DMS53 treated with DMSO at 0.1 percent for 48 hours (cell line): ENCODE data around the gene DUOX2.
"Not testable (repeated sequence)": the region's sequence is repeated elsewhere in the genome, so short reads cannot be mapped to it uniquely, and the experiment has no call there.

ENCODE experiments used
- DNase-seq: peaks from one replicate; lab custom pipeline; 2025; ENCODE audit not compliant: unreplicated experiment; lab: John Stamatoyannopoulos, UW

Gene DUOX2

DNA sequence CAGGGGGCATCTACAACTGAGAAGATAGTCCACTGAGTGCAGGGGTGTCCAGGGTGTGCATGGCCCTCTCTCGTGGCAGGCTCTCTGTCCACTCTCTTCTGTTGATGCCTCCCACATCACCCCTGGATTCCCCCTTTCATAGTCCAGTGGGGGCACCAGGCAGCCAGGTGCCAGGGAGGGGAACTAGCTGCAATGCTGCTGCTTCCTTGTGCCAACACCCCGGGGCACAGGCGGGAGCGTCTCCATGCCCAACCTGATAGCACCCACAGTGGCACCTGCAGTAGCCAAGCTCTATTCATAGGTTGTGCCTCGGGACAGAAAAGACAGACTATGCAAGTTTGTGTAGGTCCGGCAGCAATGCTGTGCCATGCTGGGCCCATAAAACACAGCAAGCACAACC, 11.7 kb downstream of the DUOX2 start:
- DNase-seq, result no peak

DNA sequence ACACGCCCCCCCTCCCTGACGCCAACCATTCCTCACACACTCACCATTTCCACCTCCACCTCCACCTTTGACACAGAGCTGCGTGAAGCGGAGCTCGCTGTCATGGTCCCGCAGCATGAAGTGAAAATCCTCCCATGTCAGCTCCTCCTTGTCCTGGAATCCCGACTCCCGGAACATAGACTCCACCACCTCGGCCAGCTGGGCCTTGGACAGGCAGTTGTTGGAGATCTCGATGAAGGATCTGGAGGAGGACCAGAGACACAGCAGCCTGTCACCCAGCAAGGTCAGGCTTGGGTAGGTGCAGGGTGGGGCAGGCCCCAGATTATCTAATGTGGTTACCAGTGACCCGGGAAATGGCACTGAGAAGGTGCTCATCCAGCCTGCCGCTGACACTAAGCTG, 12.2 kb downstream of the DUOX2 start:
- no peak for DNase-seq

- no peak for DNase-seq
These were observed 12.9 kb downstream of the DUOX2 start for GRCh38 chr15:45100884-45101625.

DNA sequence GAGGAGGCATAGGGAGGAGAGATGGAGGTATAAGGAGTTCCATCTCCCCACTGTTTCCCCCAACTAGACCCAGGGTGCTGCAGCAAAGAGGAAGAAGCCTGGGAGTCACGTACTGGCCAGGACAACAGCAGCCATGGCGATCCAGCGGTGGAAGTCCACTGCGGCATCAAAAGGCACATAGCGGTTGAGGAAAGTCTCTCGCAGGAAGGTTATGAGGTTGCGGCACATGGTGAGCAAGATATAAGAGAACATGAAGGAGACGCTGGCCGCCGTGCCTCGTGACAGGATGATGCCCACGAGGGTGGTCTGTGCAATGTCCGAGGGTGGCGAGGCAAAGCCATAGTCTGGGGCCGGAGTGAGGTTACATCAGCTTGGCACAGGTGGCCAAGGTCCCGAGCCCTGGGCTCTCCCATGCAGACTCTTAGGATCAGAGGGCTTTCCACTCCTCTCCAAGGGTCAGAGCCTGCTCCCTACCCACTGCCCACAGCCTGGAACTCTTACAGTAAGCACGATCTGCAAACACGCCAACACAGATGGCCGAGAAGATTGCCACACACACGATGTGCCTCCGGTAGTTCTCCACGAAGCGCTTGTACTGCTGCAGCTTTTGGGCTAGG, 14.3 kb downstream of the DUOX2 start:
- no peak for DNase-seq

DNA sequence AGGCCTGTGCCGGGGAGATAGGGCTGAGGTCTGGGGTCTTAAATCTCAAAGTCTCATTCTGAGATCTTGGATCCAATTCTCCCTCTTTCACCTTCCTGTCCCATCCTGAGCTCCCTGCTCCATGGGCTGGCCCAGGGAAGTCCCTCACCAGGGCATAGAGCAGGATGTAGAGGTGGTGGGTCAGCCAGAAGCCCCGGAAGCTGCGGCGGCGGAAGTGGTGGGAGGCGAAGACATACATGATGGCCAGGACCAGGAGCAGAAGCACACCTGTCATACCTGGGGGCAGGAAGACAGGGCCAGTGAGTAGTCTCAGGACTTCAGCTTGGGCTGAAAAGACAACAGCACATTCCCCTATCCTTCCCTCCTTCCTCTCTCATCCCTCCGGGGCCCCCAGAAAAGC, 16.5 kb downstream of the DUOX2 start:
- DNase-seq, result no peak

- DNase-seq, result no peak
These were observed 18.3 kb downstream of the DUOX2 start for GRCh38 chr15:45095661-45096060.

DNA sequence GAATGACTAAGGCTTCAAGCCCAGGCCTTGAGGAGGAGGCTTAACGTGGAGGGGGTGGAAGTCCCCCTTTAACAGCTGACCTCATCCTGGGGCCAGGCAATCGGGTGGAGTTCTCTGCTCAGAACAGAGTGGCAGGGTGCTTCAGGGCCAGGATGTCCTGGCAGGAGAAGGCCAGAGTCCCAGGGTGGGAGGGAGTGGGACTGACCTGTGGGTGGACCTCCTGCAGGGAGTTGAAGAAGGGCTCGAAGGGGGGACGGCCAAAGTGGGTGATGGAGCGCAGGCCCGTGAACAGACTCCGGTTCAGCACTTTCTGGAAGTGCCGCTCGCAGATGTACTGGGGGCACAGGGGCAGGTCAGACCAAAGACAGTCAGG, 19.6 kb downstream of the DUOX2 start:
- no peak for DNase-seq

GRCh38 chr15:45093622-45094357, 20.2 kb downstream of the DUOX2 start:
- no peak for DNase-seq

DNA sequence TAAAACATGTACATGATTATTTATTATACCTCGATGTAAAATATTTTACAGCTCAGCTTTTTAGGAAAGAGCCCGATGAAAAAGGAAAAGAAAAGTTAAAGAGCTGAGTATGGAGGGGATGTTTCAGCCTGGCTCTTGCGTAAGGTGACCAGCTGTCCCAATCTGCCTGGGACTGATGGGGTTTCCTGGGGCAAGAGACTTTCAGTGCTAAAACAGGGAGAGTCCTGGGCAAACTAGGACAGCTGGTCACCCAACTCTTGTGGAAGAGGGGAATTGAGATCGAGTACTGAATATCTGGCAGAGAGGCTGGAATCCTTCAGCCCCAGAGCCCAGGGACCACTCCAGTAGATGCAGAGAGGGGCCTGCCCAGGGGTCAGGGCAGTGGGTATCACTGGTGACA, 21.0 kb downstream of the DUOX2 start:
- DNase-seq, result no peak

- DNase-seq, result no peak
These were observed 22.4 kb downstream of the DUOX2 start for GRCh38 chr15:45091576-45091975.

DNA sequence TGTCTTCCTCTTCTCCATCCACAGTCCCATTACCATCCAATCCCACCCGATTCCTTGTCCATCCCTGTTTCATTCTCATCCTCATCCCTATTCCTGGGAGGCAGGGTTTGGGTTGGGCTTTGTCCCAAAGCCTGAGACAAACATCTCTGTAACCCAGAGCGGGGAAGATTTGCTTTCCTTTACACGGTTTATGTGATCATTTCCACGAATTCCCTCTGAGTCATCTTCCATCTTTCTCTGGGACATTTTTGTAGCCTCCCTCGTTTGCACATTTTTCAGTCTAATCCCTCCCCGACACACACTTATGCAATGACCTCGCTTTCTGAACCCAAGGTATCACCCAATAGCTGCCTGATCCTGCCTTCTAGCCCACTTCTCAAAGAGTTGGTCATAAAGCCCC, 22.8 kb downstream of the DUOX2 start:
- no peak for DNase-seq

DNA sequence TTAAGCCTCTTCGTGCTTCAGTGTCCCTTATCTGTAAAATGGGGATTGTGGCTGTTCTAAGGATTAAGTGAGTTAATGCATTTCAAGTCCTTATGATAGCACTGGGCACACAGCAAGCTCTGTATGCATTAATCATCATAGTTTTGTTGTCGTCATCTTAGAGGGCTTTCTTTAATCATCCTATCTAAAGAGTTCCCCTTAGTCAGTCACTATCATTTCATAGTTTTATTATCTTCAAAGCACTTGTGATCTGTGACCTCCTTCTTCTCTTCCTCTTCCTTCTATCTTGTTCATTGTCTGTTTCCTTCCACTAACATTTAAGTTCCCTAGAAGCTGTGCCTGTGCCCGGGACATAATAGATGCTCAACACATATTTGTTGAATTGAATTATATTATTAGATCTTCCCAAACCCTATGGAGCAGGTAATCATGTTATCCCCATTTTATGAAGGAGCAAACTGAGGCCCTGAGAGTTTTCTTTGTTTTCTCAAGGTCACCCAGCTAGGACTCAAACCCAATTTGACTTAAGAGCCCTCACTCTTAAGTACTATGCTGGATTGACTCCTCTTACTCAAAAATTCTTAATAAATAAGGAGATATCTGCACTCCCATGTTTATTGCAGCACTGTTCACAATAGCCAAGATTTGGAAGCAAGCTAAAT, 24.1 kb downstream of the DUOX2 start:
- no peak for DNase-seq

DNA sequence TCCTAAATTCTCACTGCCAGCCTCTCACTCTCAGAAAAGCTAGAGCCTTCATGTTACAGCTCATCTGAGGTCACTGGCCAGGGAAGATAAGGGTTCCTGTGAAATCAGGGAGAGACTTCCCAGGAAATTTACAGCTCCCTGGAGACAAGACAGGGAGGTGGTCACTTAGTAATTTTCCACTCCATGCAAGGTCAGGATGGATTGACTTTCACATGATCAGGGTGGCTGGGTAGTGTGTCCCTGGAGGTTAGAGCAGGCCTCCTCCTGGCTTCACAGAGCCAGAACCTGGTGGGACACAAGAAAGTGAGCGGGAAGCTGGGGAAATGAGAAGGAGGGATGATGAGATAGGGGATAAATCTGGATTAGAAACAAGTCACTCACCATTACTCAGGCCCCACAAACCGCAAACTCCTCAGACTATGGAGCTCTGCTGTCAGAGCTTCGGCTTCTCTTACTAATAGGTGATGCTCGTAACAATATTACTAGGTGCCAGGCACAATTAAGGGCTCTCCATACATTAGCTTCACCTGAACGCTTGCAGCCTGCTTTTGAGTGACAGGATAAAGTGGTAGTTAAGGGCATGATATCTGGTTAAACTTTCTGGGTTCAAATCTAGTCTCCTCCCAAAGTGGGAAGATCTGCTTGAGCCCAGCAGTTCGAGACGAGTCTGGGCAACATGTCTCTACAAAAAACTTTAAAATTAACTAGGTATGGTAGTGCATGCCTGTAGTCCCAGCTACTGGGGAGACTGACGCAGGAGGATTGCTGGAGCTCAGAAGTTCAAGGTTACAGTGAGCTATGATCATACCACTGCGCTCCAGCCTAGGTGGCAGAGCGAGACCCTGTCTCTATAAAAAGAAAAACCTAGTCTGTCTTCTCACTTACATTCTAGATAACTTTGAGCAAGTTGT, 24.9 kb downstream of the DUOX2 start:
- DNase-seq, result no peak

DNA sequence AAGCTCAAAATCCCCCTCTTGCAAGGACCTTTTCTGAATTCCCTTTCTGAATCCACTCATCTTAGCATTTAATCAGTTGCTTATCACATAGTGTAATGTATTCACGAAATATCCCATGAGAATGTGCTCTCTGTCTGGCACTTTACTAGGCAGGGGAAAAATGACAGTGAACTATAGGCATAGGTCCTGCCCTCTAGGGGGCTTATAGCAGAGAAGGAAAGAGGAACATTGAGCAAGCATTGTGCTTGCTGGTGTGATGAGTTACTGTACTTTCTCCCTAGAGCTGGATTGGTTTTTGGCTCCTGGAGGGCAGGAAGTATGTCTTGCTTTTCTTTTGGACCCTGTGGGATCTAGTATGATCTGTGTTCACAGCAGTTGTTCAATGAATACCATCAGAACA, 26.5 kb downstream of the DUOX2 start:
- DNase-seq, result no peak

GRCh38 chr15:45084163-45084562, 29.8 kb downstream of the DUOX2 start:
- no peak for DNase-seq

GRCh38 chr15:45083223-45083622, 30.7 kb downstream of the DUOX2 start:
- no peak for DNase-seq

DNA sequence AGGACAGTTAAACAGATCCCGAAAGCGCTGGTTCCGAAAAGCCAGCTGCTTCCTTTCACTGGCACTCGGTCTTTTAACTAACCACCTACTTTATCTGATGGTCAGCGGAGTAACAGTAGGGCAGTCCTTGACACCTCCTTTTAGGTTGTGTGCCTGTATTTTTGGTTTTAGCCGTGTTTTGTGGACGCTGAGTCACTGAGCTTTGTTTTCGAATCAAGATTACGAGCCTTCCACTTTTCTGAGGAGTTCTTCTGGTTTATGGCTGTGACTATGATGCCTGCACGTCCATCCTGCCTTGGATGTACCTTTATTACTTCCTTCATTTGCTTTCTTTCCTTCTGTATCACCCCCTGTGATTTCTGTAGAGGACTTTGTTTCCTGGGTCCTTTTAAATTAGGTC, 31.6 kb downstream of the DUOX2 start:
- DNase-seq, result not testable (repeated sequence)

- not testable (repeated sequence) for DNase-seq
These were observed 33.4 kb downstream of the DUOX2 start for GRCh38 chr15:45080593-45080992.

GRCh38 chr15:45079628-45080246, 34.2 kb downstream of the DUOX2 start:
- DNase-seq, result not testable (repeated sequence)

DNA sequence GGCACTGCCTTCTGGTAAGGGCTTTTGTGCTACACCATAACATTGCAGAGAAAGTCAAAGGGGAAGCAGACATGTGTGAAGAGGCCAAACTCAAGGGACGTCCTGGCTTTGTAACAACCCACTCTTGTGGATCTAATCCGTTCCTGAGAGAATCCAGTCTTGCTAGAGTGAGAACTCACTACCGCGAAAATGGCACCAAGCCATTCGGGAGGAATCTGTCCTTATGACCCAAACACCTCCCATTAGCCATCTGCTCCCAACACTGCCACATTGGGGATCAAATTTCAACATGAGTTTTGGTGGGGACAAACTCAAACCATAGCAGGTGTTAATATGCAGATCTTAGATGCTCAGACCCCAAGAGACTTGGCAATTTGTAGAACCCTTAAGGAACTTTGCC, 34.8 kb downstream of the DUOX2 start:
- DNase-seq, result not testable (repeated sequence)
